Stomach (tissue), 4 donors: ENCODE measurements around the gene KLF15.

ENCODE experiments used
- CTCF ChIP-seq, 7 experiments: fragments of 450-650 bp in 4 of 7; fragments of 200-600 bp in 3 of 7; sonication (generic) in 3 of 7; IDR thresholded peaks; one replicate each; pipeline ENCODE4 v1.5.1; 2016 to 2019; ENCODE audit warnings: antibody characterized with exemption in 7 of 7, control low read depth in 2 of 7, mild to moderate bottlenecking in 1 of 7
- EP300 ChIP-seq: sonication (generic); formaldehyde crosslinking; IDR thresholded peaks from one replicate; pipeline ENCODE4 v1.6.1; 2017; ENCODE audit warnings: antibody characterized with exemption
- POLR2A ChIP-seq, 4 donors: fragments of 450-650 bp; IDR thresholded peaks; one replicate each; pipeline ENCODE4 v1.6.1; 2016; ENCODE audit warnings: antibody characterized with exemption in 4 of 4, control low read depth in 2 of 4, mild to moderate bottlenecking in 1 of 4, moderate library complexity in 1 of 4

- TF ChIP-seq CTCF (IDR thresholded peaks at IDR 0.05) (no peak), POLR2A (IDR thresholded peaks at IDR 0.05) (no peak), EP300 (no peak)
Observed at GRCh38 chr3:126402178-126402577, 45.0 kb upstream of the KLF15 start.
